ENCODE data around the gene SRGAP3. TPM values are rescaled to one million over a fixed set of nuclear protein-coding genes. Genes with fewer than 3 reads are reported as not detected.

SRGAP3 gene
- total RNA-seq, 1 experiment from 2014 or later, result 0.27 TPM

GRCh38 chr3:9153904-9154619 is 95.4 kb downstream of the SRGAP3 start:
- DNase-seq (ENCODE audit: extremely low read depth, low read depth), result no peak

GRCh38 chr3:9151240-9151639 is 98.2 kb downstream of the SRGAP3 start:
- no peak for DNase-seq (ENCODE audit: extremely low read depth, low read depth)

GRCh38 chr3:9149566-9149965 is 99.9 kb downstream of the SRGAP3 start:
- no peak for DNase-seq (ENCODE audit: extremely low read depth, low read depth)

GRCh38 chr3:9147896-9148266 is 101.6 kb downstream of the SRGAP3 start:
- DNase-seq (ENCODE audit: extremely low read depth, low read depth), result no peak

- DNase-seq (ENCODE audit: extremely low read depth, low read depth), result no peak
Measured at GRCh38 chr3:9147215-9147895, 102.1 kb downstream of the SRGAP3 start.

GRCh38 chr3:9146367-9147071 is 102.9 kb downstream of the SRGAP3 start:
- no peak for DNase-seq (ENCODE audit: extremely low read depth, low read depth)

- no peak for DNase-seq (ENCODE audit: extremely low read depth, low read depth)
Measured at GRCh38 chr3:9143184-9143583, 106.3 kb downstream of the SRGAP3 start.

GRCh38 chr3:9142362-9142761 is 107.1 kb downstream of the SRGAP3 start:
- DNase-seq (ENCODE audit: extremely low read depth, low read depth), result no peak

- no peak for DNase-seq (ENCODE audit: extremely low read depth, low read depth)
Measured at GRCh38 chr3:9141928-9142289, 107.5 kb downstream of the SRGAP3 start.

GRCh38 chr3:9139366-9139765 is 110.1 kb downstream of the SRGAP3 start:
- no peak for DNase-seq (ENCODE audit: extremely low read depth, low read depth)

- DNase-seq (ENCODE audit: extremely low read depth, low read depth), result no peak
Measured at GRCh38 chr3:9137676-9138075, 111.8 kb downstream of the SRGAP3 start.

- no peak for DNase-seq (ENCODE audit: extremely low read depth, low read depth)
Measured at GRCh38 chr3:9136746-9137465, 112.5 kb downstream of the SRGAP3 start.

GRCh38 chr3:9135930-9136525 is 113.4 kb downstream of the SRGAP3 start:
- DNase-seq (ENCODE audit: extremely low read depth, low read depth), result no peak

GRCh38 chr3:9135526-9135925 is 113.9 kb downstream of the SRGAP3 start:
- no peak for DNase-seq (ENCODE audit: extremely low read depth, low read depth)

GRCh38 chr3:9133656-9134055 is 115.8 kb downstream of the SRGAP3 start:
- DNase-seq (ENCODE audit: extremely low read depth, low read depth), result no peak

GRCh38 chr3:9130345-9131305 is 118.8 kb downstream of the SRGAP3 start:
- no peak for DNase-seq (ENCODE audit: extremely low read depth, low read depth)

GRCh38 chr3:9129365-9129764 is 120.1 kb downstream of the SRGAP3 start:
- no peak for DNase-seq (ENCODE audit: extremely low read depth, low read depth)

- DNase-seq (ENCODE audit: extremely low read depth, low read depth), result no peak
Measured at GRCh38 chr3:9125278-9125951, 124.0 kb downstream of the SRGAP3 start.

GRCh38 chr3:9124730-9125129 is 124.7 kb downstream of the SRGAP3 start:
- DNase-seq (ENCODE audit: extremely low read depth, low read depth), result no peak
